ENCODE measurements around the gene DGKD.
"Not testable (repeated sequence)": the region's sequence is repeated elsewhere in the genome, so short reads cannot be mapped to it uniquely, and the experiment has no call there.

Gene DGKD

GRCh38 chr2:233363744-233364235 is 9.5 kb downstream of the DGKD start:
- TF ChIP-seq ZNF274 (IDR thresholded peaks at IDR 0.05; ENCODE audit: low read depth, low read length) = no peak
- no peak overlapping the region for H3K4me3 ChIP-seq (ENCODE audit: low read length)

GRCh38 chr2:233365861-233366520 is 11.7 kb downstream of the DGKD start:
- no peak for TF ChIP-seq ZNF274 (IDR thresholded peaks at IDR 0.05; ENCODE audit: low read depth, low read length)

GRCh38 chr2:233367586-233367985 is 13.3 kb downstream of the DGKD start:
- H3K4me3 ChIP-seq (ENCODE audit: low read length) = no peak overlapping the region
- TF ChIP-seq ZNF274 (IDR thresholded peaks at IDR 0.05; ENCODE audit: low read depth, low read length) = no peak

More at GRCh38 chr2:233365861-233366520, 11.7 kb downstream of the DGKD start:
- H3K4me3 ChIP-seq (ENCODE audit: low read length) = no peak overlapping the region

GRCh38 chr2:233368756-233369155 is 14.5 kb downstream of the DGKD start:
- H3K4me3 ChIP-seq (ENCODE audit: low read length) = no peak overlapping the region
- no peak for TF ChIP-seq ZNF274 (IDR thresholded peaks at IDR 0.05; ENCODE audit: low read depth, low read length)

GRCh38 chr2:233369462-233369861 is 15.2 kb downstream of the DGKD start:
- TF ChIP-seq ZNF274 (IDR thresholded peaks at IDR 0.05; ENCODE audit: low read depth, low read length) = no peak
- no peak overlapping the region for H3K4me3 ChIP-seq (ENCODE audit: low read length)

- TF ChIP-seq ZNF274 (IDR thresholded peaks at IDR 0.05; ENCODE audit: low read depth, low read length) = no peak
- H3K4me3 ChIP-seq (ENCODE audit: low read length) = no peak overlapping the region
These were observed 15.8 kb downstream of the DGKD start for GRCh38 chr2:233369897-233370685.

- no peak overlapping the region for H3K4me3 ChIP-seq (ENCODE audit: low read length)
- no peak for TF ChIP-seq ZNF274 (IDR thresholded peaks at IDR 0.05; ENCODE audit: low read depth, low read length)
These were observed 17.3 kb downstream of the DGKD start for GRCh38 chr2:233371641-233372040.

GRCh38 chr2:233372855-233373254 is 18.6 kb downstream of the DGKD start:
- no peak overlapping the region for H3K4me3 ChIP-seq (ENCODE audit: low read length)
- no peak for TF ChIP-seq ZNF274 (IDR thresholded peaks at IDR 0.05; ENCODE audit: low read depth, low read length)

GRCh38 chr2:233373316-233373715 is 19.0 kb downstream of the DGKD start:
- H3K4me3 ChIP-seq (ENCODE audit: low read length) = no peak overlapping the region
- no peak for TF ChIP-seq ZNF274 (IDR thresholded peaks at IDR 0.05; ENCODE audit: low read depth, low read length)

GRCh38 chr2:233374776-233375175 is 20.5 kb downstream of the DGKD start:
- H3K4me3 ChIP-seq (ENCODE audit: low read length) = not testable (repeated sequence)

GRCh38 chr2:233375490-233376314 is 21.4 kb downstream of the DGKD start:
- no peak overlapping the region; the same call in 1 of the 2 replicates for H3K4me3 ChIP-seq (ENCODE audit: low read length)
- no peak for TF ChIP-seq ZNF274 (IDR thresholded peaks at IDR 0.05; ENCODE audit: low read depth, low read length)

- no peak overlapping the region for H3K4me3 ChIP-seq (ENCODE audit: low read length)
These were observed 24.7 kb downstream of the DGKD start for GRCh38 chr2:233379034-233379433.

GRCh38 chr2:233379441-233379840 is 25.1 kb downstream of the DGKD start:
- no peak overlapping the region for H3K4me3 ChIP-seq (ENCODE audit: low read length)
- TF ChIP-seq ZNF274 (IDR thresholded peaks at IDR 0.05; ENCODE audit: low read depth, low read length) = no peak

More at GRCh38 chr2:233379034-233379433, 24.7 kb downstream of the DGKD start:
- no peak for TF ChIP-seq ZNF274 (IDR thresholded peaks at IDR 0.05; ENCODE audit: low read depth, low read length)

Measured in GM08714 (cell line).